HG03066 (cell line): ENCODE data around the gene ME2.
"Not testable (repeated sequence)": the region's sequence is repeated elsewhere in the genome, so short reads cannot be mapped to it uniquely, and the experiment has no call there.

Experiments used
- ATAC-seq: cut with Tn5 transposase; IDR thresholded peaks from one replicate; pipeline ENCODE4 v1.9.1; 2021; ENCODE audit warnings: low read depth; ENCODE audit not compliant: unreplicated experiment

ME2 gene

GRCh38 chr18:50911006-50911405, 32.1 kb downstream of the ME2 start:
- ATAC-seq: no peak

GRCh38 chr18:50917021-50917420, 38.1 kb downstream of the ME2 start:
- ATAC-seq: no peak

- no peak for ATAC-seq
Measured at GRCh38 chr18:50918153-50918552, 39.2 kb downstream of the ME2 start.

GRCh38 chr18:50924372-50924771, 45.5 kb downstream of the ME2 start:
- no peak for ATAC-seq

GRCh38 chr18:50926521-50926920, 47.6 kb downstream of the ME2 start:
- ATAC-seq: no peak

GRCh38 chr18:50928551-50928950, 49.6 kb downstream of the ME2 start:
- ATAC-seq: no peak

- no peak for ATAC-seq
Measured at GRCh38 chr18:50933684-50934083, 54.8 kb downstream of the ME2 start.

- no peak for ATAC-seq
Measured at GRCh38 chr18:50934545-50935211, 55.8 kb downstream of the ME2 start.

- no peak for ATAC-seq
Measured at GRCh38 chr18:50935493-50936191, 56.7 kb downstream of the ME2 start.

- no peak for ATAC-seq
Measured at GRCh38 chr18:50937183-50937582, 58.3 kb downstream of the ME2 start.

- no peak for ATAC-seq
Measured at GRCh38 chr18:50938912-50939311, 60.0 kb downstream of the ME2 start.

- no peak for ATAC-seq
Measured at GRCh38 chr18:50944245-50944932, 65.5 kb downstream of the ME2 start.

- not testable (repeated sequence) for ATAC-seq
Measured at GRCh38 chr18:50945918-50946317, 67.0 kb downstream of the ME2 start.

- no peak for ATAC-seq
Measured at GRCh38 chr18:50947899-50948298, 69.0 kb downstream of the ME2 start.

GRCh38 chr18:50949185-50949584, 70.3 kb downstream of the ME2 start:
- no peak for ATAC-seq

GRCh38 chr18:50950626-50951025, 71.7 kb downstream of the ME2 start:
- ATAC-seq: no peak

- ATAC-seq: no peak
Measured at GRCh38 chr18:50953822-50954221, 74.9 kb downstream of the ME2 start.

- ATAC-seq: no peak
Measured at GRCh38 chr18:50955253-50955652, 76.3 kb downstream of the ME2 start.

GRCh38 chr18:50956116-50956515, 77.2 kb downstream of the ME2 start:
- ATAC-seq: no peak

- no peak for ATAC-seq
Measured at GRCh38 chr18:50961974-50962373, 83.1 kb downstream of the ME2 start.

- ATAC-seq: peak; percentile 94
Measured at GRCh38 chr18:50967714-50968661, 89.1 kb downstream of the ME2 start, which contains the start of gene ELAC1. Gene ELAC1 (plus strand): TSS chr18:50968040. CDS start chr18:50974405, 6,365 bp downstream.
